ENCODE data around the gene DUSP23.

DNA sequence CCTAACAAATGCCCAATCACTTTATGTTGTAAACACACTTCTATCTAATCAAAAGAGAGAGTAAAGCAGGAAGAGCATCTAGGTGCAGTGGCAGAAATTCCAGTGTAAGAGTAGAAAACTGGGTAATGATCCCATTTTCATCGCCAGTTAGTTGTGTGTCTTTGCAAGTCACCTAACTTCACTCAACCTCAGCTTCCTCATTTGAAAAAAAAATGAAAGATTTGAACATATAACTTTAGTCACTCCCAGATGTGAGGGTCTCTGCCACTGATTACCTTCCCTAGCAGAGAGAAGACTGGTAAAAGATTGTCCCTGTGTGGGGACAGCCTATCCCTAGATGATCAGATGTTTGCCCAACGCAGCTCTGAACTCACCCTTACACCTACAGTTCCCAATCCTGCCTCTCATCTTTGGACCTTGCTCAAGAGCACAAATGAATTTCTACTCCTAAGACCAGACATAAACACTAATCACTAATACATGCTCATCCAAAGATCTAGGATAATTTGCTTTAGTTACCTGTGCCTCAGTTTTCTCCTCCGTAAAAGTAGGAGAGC lies 25.2 kb upstream of the DUSP23 start:
- TF ChIP-seq SP1 (CRISPR knock-in tag; conservative IDR thresholded peaks at IDR 0.05) (no peak), GABPB1 (CRISPR knock-in tag; IDR thresholded peaks at IDR 0.05) (no peak), FOXK1 (CRISPR knock-in tag; IDR thresholded peaks at IDR 0.05) (no peak), CBFB (CRISPR knock-in tag; IDR thresholded peaks at IDR 0.05; ENCODE audit: low read depth) (no peak), TP53 (CRISPR knock-in tag; IDR thresholded peaks at IDR 0.05) (no peak), ZNF138 (CRISPR knock-in tag; conservative IDR thresholded peaks at IDR 0.05) (no peak), NFYB (CRISPR knock-in tag; conservative IDR thresholded peaks at IDR 0.05; ENCODE audit: low read depth) (no peak), ZSCAN18 (CRISPR knock-in tag; IDR thresholded peaks at IDR 0.05) (no peak), IRF2 (CRISPR knock-in tag; IDR thresholded peaks at IDR 0.05; ENCODE audit: borderline replicate concordance, low read depth) (no peak)
- TF ChIP-seq, protein P1, sequence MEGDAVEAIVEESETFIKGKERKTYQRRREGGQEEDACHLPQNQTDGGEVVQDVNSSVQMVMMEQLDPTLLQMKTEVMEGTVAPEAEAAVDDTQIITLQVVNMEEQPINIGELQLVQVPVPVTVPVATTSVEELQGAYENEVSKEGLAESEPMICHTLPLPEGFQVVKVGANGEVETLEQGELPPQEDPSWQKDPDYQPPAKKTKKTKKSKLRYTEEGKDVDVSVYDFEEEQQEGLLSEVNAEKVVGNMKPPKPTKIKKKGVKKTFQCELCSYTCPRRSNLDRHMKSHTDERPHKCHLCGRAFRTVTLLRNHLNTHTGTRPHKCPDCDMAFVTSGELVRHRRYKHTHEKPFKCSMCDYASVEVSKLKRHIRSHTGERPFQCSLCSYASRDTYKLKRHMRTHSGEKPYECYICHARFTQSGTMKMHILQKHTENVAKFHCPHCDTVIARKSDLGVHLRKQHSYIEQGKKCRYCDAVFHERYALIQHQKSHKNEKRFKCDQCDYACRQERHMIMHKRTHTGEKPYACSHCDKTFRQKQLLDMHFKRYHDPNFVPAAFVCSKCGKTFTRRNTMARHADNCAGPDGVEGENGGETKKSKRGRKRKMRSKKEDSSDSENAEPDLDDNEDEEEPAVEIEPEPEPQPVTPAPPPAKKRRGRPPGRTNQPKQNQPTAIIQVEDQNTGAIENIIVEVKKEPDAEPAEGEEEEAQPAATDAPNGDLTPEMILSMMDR (IDR thresholded peaks at IDR 0.05), result no peak
- TF ChIP-seq, protein P2, sequence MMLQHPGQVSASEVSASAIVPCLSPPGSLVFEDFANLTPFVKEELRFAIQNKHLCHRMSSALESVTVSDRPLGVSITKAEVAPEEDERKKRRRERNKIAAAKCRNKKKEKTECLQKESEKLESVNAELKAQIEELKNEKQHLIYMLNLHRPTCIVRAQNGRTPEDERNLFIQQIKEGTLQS (CRISPR knock-in tag; conservative IDR thresholded peaks at IDR 0.05), result no peak
- TF ChIP-seq, protein P3, sequence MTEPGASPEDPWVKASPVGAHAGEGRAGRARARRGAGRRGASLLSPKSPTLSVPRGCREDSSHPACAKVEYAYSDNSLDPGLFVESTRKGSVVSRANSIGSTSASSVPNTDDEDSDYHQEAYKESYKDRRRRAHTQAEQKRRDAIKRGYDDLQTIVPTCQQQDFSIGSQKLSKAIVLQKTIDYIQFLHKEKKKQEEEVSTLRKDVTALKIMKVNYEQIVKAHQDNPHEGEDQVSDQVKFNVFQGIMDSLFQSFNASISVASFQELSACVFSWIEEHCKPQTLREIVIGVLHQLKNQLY (CRISPR knock-in tag; IDR thresholded peaks at IDR 0.05), result no peak
- TF ChIP-seq, protein P4, sequence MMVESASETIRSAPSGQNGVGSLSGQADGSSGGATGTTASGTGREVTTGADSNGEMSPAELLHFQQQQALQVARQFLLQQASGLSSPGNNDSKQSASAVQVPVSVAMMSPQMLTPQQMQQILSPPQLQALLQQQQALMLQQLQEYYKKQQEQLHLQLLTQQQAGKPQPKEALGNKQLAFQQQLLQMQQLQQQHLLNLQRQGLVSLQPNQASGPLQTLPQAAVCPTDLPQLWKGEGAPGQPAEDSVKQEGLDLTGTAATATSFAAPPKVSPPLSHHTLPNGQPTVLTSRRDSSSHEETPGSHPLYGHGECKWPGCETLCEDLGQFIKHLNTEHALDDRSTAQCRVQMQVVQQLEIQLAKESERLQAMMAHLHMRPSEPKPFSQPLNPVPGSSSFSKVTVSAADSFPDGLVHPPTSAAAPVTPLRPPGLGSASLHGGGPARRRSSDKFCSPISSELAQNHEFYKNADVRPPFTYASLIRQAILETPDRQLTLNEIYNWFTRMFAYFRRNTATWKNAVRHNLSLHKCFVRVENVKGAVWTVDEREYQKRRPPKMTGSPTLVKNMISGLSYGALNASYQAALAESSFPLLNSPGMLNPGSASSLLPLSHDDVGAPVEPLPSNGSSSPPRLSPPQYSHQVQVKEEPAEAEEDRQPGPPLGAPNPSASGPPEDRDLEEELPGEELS (CRISPR knock-in tag; IDR thresholded peaks at IDR 0.05), result no peak

Measured in WTC11 (cell line).